Stimulated activated CD8-positive, alpha-beta memory T cell treated with anti-CD3 and anti-CD28 coated beads, Interleukin-4, amount 100 ng/mL, for 24 hours (primary cell): ENCODE results near the gene GRB10.

Experiments
- DNase-seq: peaks from one replicate; pipeline ENCODE4 v3.0.0-alpha.2; 2020; ENCODE audit warnings: low read depth

Gene GRB10

DNA sequence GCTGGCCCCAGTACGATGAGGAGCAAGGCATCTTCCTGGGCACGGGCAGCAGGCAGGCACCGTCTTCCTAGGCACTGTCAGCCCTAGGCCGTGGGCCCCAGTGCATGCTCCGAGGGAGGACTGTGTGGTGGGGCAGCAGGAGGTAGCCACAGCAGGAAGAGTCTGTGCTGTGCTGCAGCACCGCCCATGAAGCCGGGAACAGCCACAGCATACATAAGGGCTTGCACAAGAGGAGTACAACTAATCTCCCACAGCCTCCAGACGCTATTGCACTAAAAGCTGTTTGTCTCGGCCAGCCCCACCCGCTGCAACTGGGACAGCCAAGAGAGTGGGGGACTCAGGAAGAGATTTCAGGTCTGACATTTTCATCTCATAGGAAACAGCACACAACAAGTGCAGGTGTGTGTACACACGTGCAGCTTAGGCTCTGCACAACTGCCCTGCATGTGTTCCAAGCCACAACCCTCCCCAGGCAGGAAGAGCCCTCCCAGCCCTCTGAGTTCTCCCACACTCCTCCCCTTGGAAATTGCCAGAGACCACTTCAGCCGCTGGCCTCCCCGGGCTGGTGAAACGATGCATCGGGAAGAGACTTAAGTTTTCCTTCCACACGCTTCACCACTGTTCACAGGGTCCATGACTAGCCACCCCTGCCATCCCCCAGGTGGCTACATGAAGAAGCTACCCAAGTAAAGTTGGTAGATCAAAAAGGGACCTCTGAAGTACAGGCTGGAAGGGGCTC lies 129.4 kb downstream of the GRB10 start:
- no peak for DNase-seq

DNA sequence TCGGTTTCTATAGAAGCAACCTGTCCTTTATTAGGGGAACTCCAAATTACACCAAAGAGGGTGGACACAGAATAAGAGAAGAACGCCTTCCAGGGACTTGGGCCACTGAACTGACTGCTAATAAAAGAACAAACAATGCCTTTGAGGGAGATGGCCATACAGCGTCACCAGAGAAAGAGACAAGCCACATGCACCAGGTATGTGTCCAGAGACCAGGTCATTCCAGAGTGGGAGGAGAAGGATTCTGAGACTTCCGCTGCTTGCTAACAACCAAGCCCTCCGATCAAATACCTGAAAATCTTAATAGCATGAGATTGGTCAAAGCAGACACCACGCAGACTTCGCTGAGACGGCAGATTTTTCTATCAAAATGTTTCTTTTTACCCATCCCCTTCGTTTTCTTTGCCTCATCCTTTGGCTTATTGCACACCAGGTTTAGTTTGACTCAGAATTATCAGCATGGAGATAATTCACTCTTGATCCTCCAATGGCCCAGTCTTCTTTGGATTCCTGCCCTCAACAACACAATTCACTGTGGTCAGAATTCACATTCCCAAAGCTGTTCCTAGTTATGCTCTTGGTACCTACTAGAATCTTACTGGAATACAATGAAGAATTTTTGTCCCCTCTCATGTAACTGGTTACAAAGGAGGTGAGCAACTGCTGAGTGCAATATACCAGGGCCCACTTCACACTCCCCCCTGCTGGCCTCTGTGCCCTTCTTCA lies 130.1 kb downstream of the GRB10 start:
- no peak for DNase-seq

DNA sequence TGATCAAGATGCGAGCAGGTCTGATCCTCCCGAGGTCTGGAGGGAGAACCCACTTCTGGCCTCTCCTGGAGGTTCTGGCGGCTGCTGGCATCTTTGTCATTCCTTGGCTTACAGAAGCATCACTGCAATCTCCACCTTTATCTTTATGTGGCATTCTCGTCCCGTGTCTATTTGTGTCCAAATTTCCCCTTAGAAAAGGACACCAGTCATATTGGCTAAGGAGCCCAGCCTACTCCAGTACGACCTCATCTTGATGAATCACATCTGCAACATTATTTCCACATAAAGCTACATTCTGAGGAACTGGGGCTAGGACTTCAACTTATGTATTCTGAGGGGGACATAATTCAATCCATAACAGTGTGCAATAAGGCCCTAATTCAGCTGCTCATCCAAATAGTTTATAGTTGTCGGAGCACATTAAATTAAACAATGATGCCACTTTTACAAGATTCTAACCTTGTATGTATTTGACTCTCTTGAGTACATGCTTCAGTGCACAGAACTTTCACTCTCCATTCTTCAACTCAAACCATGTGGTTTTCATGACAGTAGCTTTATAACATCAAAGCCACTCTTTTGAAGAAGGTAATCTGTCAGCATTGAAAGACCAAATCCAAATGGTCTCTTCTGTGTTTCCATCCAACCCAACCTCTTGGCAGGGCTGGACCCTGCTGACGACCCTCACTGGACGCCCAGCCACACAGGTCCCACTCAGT lies 131.3 kb downstream of the GRB10 start:
- no peak for DNase-seq

DNA sequence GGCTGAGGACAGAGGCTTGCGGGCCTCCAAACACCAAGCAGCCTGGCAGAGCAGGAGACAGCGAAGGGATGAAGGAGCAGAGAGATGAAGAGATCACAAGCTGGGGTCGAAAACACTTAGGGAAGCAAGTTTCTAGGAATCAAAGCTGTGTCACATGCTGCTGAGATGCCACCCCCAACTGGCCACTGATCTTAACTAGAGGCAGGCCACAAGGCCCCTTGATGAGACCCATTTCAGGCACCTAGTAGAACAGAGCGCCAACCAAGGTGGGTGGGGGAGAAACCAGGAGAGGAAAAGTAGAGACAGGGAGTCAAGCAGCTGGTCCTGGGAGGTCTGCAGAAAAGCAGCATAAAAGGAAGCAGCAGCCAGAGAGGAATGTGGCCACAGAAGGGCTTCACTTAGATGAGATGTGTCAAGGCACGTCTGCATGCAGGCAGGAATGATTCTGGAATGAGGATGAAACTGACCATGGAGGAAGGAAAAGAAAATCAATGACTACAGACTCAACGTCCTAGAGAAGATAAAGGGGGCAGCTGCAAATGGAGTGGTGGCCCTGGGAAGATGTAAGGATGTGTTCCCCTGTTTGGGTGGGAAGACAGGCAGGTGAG lies 132.5 kb downstream of the GRB10 start:
- no peak for DNase-seq

DNA sequence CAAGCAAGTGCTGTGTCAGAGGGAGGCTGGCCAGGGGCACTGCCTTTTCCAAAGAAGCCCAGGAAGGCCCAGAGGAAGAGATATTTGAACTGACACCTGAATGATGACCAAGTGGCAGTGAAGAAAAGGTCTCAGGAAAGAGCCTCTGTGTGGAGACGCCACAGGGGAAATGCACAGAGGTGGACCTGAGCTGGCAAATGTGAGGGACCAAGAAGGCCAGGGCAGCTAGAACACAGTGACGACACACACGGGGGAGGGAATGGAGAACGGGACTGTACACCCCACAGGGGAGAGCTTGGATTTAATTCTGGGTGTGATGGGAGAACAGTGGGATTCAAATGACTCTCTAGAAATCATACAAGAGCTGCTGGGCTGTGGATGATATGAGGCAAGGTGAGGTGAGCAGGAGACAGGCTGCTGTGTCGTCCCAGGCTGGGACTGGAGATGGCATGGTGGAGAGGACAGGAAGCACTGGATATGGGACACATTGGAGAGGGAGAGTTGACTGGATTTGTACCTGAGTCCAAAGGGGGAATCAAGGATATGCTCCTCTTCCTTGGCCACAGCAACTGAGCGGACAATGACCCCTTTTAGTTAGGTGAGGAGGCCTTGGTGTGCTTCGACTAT lies 133.3 kb downstream of the GRB10 start:
- no peak for DNase-seq

DNA sequence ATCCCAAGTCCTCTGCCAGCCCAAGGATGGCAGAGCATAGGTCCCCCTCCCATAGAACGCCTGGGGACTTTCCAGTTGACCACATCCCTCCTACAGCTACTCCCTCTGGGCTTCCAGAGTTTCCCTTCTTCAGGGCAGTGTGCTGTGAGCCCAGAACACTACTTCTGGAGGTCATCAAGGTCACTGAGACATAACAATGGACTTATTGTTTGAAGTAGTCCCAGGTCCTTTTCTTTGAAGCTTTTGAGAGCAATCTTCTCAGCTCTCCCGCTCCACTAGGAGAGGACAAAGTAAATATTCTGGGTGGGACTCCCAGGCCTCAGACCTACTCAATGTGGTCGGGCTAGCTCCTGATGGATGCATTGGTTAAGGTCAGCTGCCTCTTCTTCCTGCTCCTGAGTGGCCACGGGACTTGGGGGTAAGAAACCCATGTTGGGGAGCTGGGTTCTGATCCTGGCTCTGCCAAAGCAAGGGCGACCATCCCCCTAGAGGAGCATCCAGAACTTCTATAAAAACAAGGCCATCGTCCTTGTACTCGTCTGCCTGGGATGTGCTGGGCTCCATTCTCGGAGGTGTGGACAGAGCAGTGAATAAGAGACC lies 134.0 kb downstream of the GRB10 start:
- DNase-seq = no peak

DNA sequence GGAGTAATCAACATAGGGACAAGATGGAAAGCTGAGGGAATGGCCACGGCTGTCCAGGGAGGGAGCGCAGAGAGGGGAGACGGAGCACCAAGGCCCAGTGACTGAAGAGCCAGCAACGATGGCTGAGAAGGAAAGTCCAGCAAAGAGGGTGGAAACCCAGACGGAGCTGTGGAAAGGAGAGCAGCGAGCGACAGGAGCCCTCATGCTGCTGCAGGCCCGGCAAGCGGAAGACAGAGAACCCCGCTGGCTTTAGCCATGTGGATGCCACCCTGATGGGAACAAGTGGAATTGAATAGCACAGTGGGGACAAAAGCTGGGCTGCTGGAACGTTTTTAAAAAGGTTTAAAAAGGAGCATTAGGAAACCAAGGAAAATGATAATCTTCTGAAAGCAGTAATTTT lies 134.6 kb downstream of the GRB10 start:
- no peak for DNase-seq

DNA sequence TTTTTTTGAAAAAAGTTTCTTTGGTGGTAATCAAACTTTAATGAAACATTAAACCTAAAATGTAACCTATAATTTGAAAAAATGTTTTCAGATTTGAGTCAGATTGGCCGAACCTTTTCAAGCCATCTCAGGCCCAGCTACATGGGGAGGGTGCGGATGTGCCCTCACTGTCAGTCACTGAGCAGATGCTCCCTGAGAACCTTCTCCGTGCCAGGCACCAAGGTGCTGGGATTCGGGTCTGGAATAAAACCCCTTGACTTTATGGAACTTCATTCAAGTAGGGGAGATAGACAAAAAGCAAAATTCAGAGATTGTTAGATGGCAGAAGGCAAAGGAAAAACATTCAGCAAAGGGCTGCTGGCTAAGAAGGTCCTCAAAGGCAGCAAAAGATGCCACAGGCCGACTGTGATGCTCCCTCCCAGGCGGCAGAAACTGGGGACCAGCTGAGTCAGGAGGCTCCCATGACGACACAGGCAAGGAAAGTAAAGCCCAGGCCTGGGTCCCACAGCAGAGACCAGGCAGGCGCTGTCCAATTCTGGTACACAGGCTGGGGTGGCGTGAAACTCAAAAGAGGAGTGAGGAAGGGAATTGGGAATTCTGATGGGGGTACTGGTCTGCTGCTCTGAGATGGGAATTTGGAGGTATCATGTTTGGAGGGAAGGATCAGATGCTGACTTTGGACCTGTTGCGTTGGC lies 135.3 kb downstream of the GRB10 start:
- DNase-seq = no peak

DNA sequence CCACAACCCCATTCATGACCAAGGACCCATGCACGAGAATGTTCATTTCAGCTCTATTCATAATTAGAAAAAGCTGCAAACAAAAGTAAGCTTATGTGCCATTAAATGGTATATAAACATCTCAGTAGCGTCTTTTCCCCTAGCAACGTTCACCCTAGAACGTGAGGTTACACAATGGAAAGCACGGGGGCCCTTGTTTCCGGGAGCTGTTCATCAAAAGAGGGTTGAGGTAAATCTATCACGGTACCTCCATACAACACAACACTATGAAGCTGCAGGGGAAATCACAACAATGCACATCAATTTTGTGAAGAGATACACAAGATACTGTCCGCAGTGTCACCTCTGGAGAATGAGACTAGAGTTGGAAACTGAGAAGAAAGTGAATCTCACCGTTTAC lies 136.6 kb downstream of the GRB10 start:
- DNase-seq = no peak

DNA sequence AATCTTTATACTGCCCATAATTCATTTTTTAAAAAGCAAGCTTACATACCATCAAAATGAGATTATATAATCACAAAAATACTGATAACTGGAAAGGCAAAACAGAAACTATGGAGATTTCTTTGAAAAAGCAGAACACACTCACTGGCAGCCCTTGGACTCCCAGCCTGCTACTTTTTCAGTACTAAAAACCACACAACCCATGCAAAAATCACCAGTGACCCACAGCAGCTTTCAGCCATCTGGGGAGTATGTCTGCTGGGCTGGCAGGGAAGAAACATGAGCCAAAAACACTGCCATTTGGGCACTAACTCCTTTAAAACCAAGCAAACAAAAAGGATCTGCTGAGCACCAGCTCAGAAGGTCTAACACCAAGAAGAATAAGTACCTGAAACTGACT lies 137.5 kb downstream of the GRB10 start:
- no peak for DNase-seq

DNA sequence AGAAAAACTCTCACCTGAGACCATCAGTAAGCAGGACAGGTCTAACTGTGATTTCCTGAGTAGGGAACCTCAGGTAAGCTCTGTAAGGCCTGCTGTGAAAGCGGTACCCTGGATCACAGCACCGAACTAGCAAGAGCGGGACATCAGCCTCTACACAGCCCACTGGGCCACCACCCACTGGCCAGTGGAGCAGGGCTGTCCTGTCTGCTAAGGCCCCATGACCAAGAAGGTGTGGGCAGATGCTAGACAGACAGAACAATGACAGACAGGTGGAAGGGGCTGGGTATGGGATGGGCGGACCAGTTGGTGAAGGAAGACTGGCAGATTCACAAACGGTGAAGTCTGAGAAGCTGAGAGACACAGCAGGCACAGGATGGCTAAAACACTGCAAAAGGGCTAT lies 138.1 kb downstream of the GRB10 start:
- no peak for DNase-seq

DNA sequence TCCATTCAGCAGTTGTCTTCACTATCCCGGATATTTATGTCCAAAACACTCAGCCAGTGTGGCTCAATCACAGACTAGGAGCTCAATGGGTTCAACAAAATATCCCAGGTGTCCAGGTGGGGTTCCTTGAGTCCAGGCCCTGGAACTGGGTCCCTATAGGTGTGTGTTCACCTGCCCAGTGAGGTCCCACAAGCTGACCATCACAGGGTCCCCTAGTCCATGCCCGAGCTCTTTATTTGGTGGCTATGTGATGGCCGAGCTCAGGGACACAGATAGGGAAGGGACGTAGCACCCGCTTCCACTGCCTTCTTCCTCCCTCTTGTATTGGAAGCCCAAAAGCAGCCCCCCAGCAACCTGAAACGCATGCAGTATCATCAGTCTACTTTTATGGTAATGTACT lies 138.6 kb downstream of the GRB10 start:
- no peak for DNase-seq

DNA sequence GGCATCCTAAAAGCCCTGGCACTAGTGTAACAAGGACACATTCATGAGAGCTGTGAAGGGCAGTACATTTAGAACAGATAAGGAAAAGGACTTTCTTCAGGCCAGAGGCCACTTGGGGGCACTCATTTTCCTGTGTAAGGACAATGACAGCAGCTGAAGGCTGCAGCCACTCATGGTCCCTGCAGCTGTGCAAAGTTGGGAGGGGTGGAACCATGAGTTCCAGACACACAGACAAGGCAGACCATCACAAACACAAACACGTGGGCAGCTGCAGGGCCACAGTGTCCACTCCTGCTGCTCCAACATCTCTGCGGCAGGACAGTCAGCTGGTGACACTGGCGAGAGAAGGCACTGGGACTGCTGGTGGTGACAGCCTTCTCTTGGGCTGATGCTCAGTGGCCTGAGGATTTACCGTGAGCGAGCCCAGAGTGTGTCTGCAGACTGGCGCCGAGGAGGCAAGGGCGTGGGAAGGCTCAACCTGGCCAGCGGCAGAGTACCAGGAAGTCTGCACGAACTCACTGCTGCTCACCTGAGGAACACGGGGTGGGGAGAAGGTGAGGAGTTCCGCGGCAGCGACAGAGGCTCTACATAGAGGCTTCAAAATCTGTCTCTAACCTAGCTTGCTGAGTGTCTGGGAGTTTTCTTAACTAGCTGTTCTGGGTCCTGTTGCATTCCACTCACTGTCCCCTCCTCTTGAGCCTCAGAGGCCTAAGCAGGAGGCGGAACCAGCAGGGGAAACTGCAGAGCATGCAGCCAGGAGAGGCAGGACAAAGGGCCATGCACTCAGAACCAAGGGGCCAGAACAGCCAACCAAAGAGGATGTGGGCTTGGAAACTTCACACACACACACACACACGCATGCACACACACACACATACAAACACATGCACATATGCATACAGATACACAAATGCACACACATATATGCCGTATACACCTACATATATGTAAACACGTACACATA lies 141.0 kb downstream of the GRB10 start:
- DNase-seq = no peak

DNA sequence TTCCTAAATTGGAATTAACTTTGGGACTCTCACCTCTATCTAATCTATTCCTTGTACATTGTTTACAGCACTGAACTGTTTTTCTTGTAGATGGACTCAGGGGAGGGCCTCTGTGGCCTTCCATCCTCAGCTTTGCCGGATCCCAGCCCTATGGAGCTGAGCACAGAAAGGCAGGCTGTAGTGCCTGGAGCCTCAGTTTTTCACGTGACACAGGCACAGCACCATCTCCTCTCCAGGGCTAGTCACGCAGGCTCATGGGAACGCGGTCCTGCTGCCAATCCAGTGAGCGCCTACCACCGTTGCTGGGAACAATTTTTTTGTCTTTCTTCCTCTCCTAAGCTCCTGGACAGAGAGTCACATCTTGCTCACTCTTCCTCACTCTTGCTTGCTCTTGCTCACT lies 141.9 kb downstream of the GRB10 start:
- DNase-seq = no peak

DNA sequence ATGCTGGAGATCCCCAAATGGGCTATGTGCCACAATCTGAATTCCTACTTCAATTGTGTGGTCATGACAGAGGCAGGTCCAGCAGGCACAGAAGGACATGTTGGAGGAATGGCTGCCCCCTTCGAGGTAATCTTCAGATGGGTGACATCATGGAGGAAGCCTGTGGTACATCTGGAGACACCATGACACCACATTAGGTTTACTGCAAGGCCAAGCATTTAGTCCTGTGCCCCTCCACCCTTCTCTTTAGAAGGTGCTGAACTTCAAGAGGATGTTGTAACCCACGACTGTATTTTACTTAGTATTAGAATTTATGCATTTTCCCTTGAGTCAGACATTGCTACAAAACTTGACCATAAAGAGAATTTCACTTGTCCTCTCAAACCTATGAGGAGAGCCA lies 142.4 kb downstream of the GRB10 start:
- DNase-seq = no peak

DNA sequence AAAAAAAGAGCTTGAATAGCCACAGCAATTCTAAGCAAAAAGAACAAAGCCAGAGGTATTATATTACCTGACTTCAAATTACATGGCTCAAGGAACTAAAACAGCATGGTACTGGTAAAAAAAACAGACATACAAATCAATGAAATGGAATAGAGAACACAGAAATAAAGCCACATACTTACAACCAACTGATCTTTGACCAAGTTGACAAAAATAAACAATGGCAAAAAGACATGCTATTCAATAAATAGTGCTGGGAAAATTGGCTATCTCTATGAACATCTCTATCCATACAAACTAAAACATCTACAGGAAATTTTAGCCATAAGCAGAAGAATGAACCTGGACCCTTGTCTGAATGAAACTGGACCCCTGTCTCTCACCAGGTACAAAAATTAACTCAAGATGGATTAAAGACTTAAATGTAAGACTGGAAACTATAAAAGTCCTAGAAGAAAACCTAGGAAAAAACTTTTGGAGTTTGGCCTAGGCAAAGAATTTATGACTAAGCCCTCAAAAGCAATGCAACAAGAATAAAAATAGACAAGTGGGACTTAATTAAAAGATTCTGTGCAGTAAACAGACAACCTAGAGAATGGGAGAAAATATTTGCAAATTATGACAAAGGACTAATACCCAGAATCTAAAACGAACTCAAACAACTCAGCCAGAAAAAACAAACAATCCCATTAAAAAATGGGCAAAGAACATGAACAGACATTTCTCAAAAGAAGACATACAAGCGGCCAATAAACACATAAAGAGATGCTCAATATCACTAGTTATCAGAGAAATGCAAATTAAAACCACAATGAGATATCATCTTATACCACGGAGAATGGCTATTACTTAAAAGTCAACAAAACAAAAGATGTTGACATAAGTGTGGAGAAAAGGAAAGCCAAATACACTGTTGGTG lies 144.7 kb downstream of the GRB10 start:
- DNase-seq = no peak

DNA sequence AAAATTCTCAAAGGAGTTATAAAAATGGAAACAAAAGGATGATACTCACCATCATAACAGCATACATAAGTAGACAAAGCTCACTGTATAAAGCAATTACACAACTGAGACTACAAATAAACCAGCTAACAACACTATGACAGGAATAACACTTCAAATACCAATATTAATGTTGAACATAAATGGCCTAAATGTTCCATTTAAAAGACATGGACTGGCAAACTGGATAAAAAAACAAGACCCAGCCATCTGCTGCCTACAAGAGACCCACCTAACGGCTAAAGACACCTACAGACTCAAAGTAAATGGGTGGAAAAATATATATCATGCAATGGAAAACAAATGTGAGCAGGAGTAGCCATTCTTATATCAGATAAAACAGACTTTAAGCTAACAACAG lies 148.3 kb downstream of the GRB10 start:
- no peak for DNase-seq

DNA sequence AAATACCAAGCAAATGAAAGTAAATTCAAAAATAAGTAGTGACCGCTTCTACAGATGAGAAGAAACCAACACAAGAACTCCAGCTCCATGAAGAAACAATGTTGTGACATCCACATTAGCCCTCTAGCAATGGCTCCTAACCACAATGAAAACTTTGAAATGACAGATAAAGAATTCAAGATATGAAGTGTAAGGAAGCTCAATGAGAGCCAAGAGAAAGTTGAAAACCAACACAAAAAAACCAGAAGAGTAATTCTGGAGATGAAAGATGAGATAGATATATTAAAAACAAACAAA lies 149.3 kb downstream of the GRB10 start:
- DNase-seq = no peak
